HG02798 (cell line): ENCODE measurements around the gene ABCG1.
A peak's percentile ranks its signal among the peaks of the same experiment; 100 is the strongest.

Source experiments
- ATAC-seq: cut with Tn5 transposase; IDR thresholded peaks from one replicate; pipeline ENCODE4 v1.9.1; 2021; ENCODE audit warnings: mild to moderate bottlenecking; ENCODE audit not compliant: unreplicated experiment, poor library complexity

The ABCG1 gene

GRCh38 chr21:42213082-42213774, 5.7 kb upstream of the ABCG1 start:
- ATAC-seq: no peak

GRCh38 chr21:42214081-42214750, 4.7 kb upstream of the ABCG1 start:
- no peak for ATAC-seq

GRCh38 chr21:42214921-42215320, 4.0 kb upstream of the ABCG1 start:
- no peak for ATAC-seq

- ATAC-seq: no peak
These were observed 2.8 kb upstream of the ABCG1 start for GRCh38 chr21:42215942-42216725.

GRCh38 chr21:42216726-42217572, 2.0 kb upstream of the ABCG1 start:
- ATAC-seq: no peak

- ATAC-seq: no peak
These were observed 732 bp downstream of the ABCG1 start for GRCh38 chr21:42219606-42220137.

- no peak for ATAC-seq
These were observed 1.3 kb downstream of the ABCG1 start for GRCh38 chr21:42220138-42220701.

GRCh38 chr21:42221581-42222345, 2.8 kb downstream of the ABCG1 start:
- no peak for ATAC-seq

- no peak for ATAC-seq
These were observed 3.4 kb downstream of the ABCG1 start for GRCh38 chr21:42222386-42222785.

- ATAC-seq: no peak
These were observed 4.0 kb downstream of the ABCG1 start for GRCh38 chr21:42222821-42223390.

- ATAC-seq: no peak
These were observed 5.1 kb downstream of the ABCG1 start for GRCh38 chr21:42223826-42224575.

GRCh38 chr21:42225042-42225441, 6.1 kb downstream of the ABCG1 start:
- ATAC-seq: no peak

GRCh38 chr21:42225571-42226155, 6.7 kb downstream of the ABCG1 start:
- ATAC-seq: no peak

- no peak for ATAC-seq
These were observed 7.7 kb downstream of the ABCG1 start for GRCh38 chr21:42226626-42227025.

GRCh38 chr21:42227909-42228708, 9.2 kb downstream of the ABCG1 start:
- ATAC-seq: peak; percentile 87

GRCh38 chr21:42228709-42229220, 9.8 kb downstream of the ABCG1 start:
- no peak for ATAC-seq

GRCh38 chr21:42229676-42230075, 10.7 kb downstream of the ABCG1 start:
- no peak for ATAC-seq
